Measurements from ENCODE around the gene ZBED1.
A peak's percentile ranks its signal among the peaks of the same experiment; 100 is the strongest.
"Not testable (repeated sequence)": the region's sequence is repeated elsewhere in the genome, so short reads cannot be mapped to it uniquely, and the experiment has no call there.

Gene ZBED1

GRCh38 chrX:2517055-2517454, 16.3 kb upstream of the ZBED1 start:
- DNase-seq: no peak

- DNase-seq: no peak
These were observed 15.8 kb upstream of the ZBED1 start for GRCh38 chrX:2516623-2517022.

- DNase-seq: no peak
These were observed 13.4 kb upstream of the ZBED1 start for GRCh38 chrX:2514131-2514530.

GRCh38 chrX:2513121-2513664, 12.4 kb upstream of the ZBED1 start:
- DNase-seq: no peak

- no peak for DNase-seq
These were observed 11.7 kb upstream of the ZBED1 start for GRCh38 chrX:2512501-2512900.

- no peak for DNase-seq
These were observed 10.6 kb upstream of the ZBED1 start for GRCh38 chrX:2511326-2511725.

- no peak for DNase-seq
These were observed 8.0 kb upstream of the ZBED1 start for GRCh38 chrX:2508648-2509335.

GRCh38 chrX:2507904-2508627, 7.3 kb upstream of the ZBED1 start:
- no peak for DNase-seq

- DNase-seq: no peak
These were observed 6.4 kb upstream of the ZBED1 start for GRCh38 chrX:2507196-2507595.

GRCh38 chrX:2505341-2505740, 4.6 kb upstream of the ZBED1 start:
- DNase-seq: not testable (repeated sequence)

- no peak for DNase-seq
These were observed 4.0 kb upstream of the ZBED1 start for GRCh38 chrX:2504706-2505332.

GRCh38 chrX:2503591-2504500, 3.1 kb upstream of the ZBED1 start:
- DNase-seq: no peak

- DNase-seq: no peak
These were observed 2.1 kb upstream of the ZBED1 start for GRCh38 chrX:2502668-2503519.

- DNase-seq: no peak
These were observed 1.4 kb upstream of the ZBED1 start for GRCh38 chrX:2502120-2502667.

- no peak for DNase-seq
These were observed 855 bp upstream of the ZBED1 start for GRCh38 chrX:2501559-2502102.

GRCh38 chrX:2500091-2500802, 529 bp downstream of the ZBED1 start:
- DNase-seq: peak; percentile 45 to 57

- no peak for DNase-seq
These were observed 1.3 kb downstream of the ZBED1 start for GRCh38 chrX:2499507-2499906.

- no peak for DNase-seq
These were observed 1.9 kb downstream of the ZBED1 start for GRCh38 chrX:2498781-2499302.

- no peak for DNase-seq
These were observed 2.6 kb downstream of the ZBED1 start for GRCh38 chrX:2497961-2498780.

Data from activated T-cell treated with anti-CD3 and anti-CD28 coated beads, Interleukin-2, amount 50 U/mL, for 48 hours (primary cell).